ENCODE data around the gene ZNF433.

Gene ZNF433

DNA sequence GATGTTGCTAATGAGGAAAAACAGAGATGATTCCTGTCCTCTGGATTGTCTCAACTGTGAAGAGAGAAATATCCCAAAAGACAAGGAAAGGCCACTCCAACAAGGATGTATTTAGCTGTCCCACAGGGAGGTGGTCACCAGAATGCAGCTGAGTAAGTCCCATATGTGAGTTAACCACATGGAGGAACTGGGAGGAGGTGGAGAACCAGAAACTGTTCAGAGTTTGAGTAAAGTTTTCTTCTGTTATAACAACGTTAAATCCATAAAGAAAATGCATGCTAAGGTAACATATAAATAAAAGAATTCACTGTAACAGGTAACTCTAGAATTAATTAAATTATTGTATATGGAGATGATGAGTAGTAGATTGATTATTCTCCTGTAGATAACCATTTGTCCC is 65.3 kb downstream of the ZNF433 start:
- FAIRE-seq: no peak
- TF ChIP-seq, protein P1, sequence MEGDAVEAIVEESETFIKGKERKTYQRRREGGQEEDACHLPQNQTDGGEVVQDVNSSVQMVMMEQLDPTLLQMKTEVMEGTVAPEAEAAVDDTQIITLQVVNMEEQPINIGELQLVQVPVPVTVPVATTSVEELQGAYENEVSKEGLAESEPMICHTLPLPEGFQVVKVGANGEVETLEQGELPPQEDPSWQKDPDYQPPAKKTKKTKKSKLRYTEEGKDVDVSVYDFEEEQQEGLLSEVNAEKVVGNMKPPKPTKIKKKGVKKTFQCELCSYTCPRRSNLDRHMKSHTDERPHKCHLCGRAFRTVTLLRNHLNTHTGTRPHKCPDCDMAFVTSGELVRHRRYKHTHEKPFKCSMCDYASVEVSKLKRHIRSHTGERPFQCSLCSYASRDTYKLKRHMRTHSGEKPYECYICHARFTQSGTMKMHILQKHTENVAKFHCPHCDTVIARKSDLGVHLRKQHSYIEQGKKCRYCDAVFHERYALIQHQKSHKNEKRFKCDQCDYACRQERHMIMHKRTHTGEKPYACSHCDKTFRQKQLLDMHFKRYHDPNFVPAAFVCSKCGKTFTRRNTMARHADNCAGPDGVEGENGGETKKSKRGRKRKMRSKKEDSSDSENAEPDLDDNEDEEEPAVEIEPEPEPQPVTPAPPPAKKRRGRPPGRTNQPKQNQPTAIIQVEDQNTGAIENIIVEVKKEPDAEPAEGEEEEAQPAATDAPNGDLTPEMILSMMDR (IDR thresholded peaks at IDR 0.05; ENCODE audit: insufficient read depth, missing control alignments): no peak
- DNase-seq (ENCODE audit: insufficient read length, low spot score): no peak

DNA sequence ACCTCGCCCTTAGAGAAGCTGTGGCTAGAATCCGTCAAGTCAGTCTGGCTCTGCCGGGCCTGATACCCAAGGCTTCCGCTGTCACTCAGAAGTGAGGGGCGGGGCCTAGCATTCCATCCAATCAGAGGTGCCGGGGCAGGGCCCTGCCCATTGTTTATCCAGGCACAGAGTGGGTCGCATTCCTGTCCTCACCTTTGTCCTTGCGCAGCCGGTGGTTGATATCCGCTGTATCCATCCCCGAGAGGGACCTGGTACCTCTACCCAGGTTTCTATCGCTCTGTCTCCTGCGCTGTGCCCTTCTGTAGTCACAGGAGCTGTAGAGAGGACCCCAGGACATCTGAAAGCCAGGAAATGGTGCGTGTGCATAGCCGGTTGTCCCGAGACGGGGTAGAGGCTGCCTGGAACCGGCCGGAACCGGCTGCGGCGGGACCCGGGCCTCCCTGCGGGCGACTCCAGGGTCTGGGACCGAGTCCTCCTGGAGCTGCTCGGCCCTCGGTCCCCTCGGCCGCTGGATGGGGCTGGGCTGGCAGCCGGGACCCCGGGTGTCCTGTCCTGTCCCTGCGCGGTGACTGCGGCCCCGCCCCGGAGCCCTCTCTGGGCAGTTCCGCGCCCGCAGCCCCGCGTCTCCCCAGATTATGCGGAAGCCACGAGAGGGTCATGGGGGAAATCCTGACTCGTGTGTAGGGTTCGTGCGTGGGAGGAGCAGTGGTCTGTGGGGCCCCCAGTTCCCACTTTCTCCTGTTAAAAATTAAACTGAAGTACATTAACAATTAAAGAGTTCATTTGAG is 70.4 kb downstream of the ZNF433 start, which contains the start of gene ZNF763:
TSS of gene ZNF763 (plus strand) at position 183 of the 788 bp plus-strand sequence. CDS start at position 352, 169 bp downstream.
- DNase-seq (ENCODE audit: insufficient read length, low spot score) (peak; percentile 56), FAIRE-seq (no peak)
- TF ChIP-seq, protein P1 (IDR thresholded peaks at IDR 0.05; ENCODE audit: insufficient read depth, missing control alignments): no peak

Data from D721Med (cell line).